Cardiac muscle cell (in vitro differentiated cells and primary cell): Measurements from ENCODE around the gene BMPR1B. TPM values are rescaled to one million over a fixed set of nuclear protein-coding genes. Genes with fewer than 3 reads are reported as not detected.

ENCODE experiments used
- DNase-seq, 2 donors: peaks; one replicate each; pipeline versions ENCODE4 v3.0.0 to v3.0.0-alpha.2; 2010 to 2017; ENCODE audit warnings: low read depth in 1 of 2, low spot score in 1 of 2
- H3K27ac ChIP-seq: fragments of 200-600 bp; sonication (generic); 2 replicates; pipeline ENCODE4 v1.5.1; 2016
- H3K27me3 ChIP-seq: fragments of 200-600 bp; sonication (generic); 2 replicates; pipeline ENCODE4 v1.6.0; 2016; ENCODE audit warnings: control low read depth
- H3K36me3 ChIP-seq: fragments of 200-600 bp; sonication (generic); 2 replicates; pipeline ENCODE4 v1.5.1; 2016; ENCODE audit warnings: control low read depth
- H3K4me1 ChIP-seq: fragments of 200-600 bp; sonication (generic); 2 replicates; pipeline ENCODE4 v1.8.1; 2017; ENCODE audit warnings: low read depth, mild to moderate bottlenecking, mixed run types
- H3K4me3 ChIP-seq: fragments of 200-600 bp; sonication (generic); 2 replicates; pipeline ENCODE4 v1.5.1; 2016; ENCODE audit warnings: mild to moderate bottlenecking
- H3K9me3 ChIP-seq: fragments of 200-600 bp; sonication (generic); 2 replicates; pipeline ENCODE4 v1.5.1; 2017; ENCODE audit warnings: low read depth, mild to moderate bottlenecking, control low read depth
- polyA plus RNA-seq: library from polyadenylated mRNA; unstranded; fragments of >200 nt; fragmentation: Nextera tagmentation; extraction: Ambion mirVana; gene quantifications from 2 replicates; pipeline ENCODE4 v1.2.1, GENCODE V29; 2016
- total RNA-seq: library from RNA; depleted of rRNA; stranded (reverse); fragments of >200 nt; gene quantifications from 2 replicates; pipeline ENCODE4 v1.2.3, GENCODE V29; 2016
- TF ChIP-seq, protein P1 (sequence below): IDR thresholded peaks from 2 replicates; pipeline ENCODE4 v1.5.1; 2012; ENCODE audit warnings: low read depth, mild to moderate bottlenecking, low read length

The BMPR1B gene
- total and polyA plus RNA-seq, 2 experiments from 2014 or later: 0.53 to 1.8 TPM

DNA sequence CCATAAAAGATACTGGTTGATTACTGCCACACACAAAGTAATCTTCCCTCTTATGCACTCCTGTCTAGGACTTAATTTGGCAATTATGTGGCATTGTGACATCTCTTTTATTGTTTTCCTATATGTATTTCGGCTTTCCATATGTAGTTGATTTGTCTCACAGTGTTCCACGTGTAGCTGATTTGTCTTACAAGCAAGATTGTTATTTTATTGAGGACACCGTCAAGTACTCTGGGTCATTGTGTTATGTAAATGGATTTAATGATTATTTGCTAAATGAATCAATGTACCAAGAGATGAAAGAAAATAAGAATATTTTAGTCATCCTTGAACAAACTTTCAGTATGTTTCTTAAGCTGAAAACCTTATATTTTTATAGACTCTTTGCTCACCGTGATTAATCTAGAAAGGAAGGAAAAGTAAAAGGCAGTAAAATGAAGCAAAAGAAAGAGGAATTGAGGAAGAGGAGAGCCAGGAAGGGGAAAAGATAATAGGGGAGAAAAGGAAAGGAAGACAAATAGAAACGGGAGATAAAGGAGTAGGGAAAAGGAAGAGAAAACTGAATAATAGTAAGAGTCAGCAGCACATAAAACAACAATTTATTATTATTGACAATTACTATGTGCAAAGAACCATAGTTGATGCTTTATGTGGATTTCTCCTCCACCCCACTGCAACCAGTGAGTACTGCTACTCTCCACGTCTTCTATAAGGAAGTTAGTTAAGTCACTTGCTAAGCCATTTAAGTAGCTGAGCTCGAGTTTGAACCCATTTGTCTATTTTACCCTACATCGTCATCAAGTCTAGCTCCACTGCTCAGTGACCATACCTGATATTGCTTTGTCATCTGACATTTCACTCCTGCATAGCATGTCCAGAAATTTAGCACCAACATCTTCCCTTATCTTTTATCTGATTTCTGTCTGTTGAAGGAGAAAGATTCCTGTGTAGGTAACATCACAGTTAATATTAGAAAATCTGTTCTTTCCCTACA is 336.5 kb downstream of the BMPR1B start:
- Histone ChIP-seq H3K27me3 (no peaks in the 10 kb centered on the region), H3K27ac (no peak overlapping the region), H3K4me1 (no peaks in the 10 kb centered on the region), H3K36me3 (no peaks in the 10 kb centered on the region), H3K9me3 (no peaks in the 10 kb centered on the region), H3K4me3 (no peak overlapping the region)
- DNase-seq: no peak
- TF ChIP-seq, protein P1, sequence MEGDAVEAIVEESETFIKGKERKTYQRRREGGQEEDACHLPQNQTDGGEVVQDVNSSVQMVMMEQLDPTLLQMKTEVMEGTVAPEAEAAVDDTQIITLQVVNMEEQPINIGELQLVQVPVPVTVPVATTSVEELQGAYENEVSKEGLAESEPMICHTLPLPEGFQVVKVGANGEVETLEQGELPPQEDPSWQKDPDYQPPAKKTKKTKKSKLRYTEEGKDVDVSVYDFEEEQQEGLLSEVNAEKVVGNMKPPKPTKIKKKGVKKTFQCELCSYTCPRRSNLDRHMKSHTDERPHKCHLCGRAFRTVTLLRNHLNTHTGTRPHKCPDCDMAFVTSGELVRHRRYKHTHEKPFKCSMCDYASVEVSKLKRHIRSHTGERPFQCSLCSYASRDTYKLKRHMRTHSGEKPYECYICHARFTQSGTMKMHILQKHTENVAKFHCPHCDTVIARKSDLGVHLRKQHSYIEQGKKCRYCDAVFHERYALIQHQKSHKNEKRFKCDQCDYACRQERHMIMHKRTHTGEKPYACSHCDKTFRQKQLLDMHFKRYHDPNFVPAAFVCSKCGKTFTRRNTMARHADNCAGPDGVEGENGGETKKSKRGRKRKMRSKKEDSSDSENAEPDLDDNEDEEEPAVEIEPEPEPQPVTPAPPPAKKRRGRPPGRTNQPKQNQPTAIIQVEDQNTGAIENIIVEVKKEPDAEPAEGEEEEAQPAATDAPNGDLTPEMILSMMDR: no peak

- Histone ChIP-seq H3K9me3 (no peaks in the 10 kb centered on the region), H3K27ac (no peak overlapping the region), H3K4me1 (no peaks in the 10 kb centered on the region), H3K36me3 (no peaks in the 10 kb centered on the region), H3K4me3 (no peak overlapping the region), H3K27me3 (no peaks in the 10 kb centered on the region)
- TF ChIP-seq, protein P1: peak; percentile 66
- DNase-seq: peak; percentile 47 to 62
Observed at GRCh38 chr4:95095348-95095974, 337.7 kb downstream of the BMPR1B start.

DNA sequence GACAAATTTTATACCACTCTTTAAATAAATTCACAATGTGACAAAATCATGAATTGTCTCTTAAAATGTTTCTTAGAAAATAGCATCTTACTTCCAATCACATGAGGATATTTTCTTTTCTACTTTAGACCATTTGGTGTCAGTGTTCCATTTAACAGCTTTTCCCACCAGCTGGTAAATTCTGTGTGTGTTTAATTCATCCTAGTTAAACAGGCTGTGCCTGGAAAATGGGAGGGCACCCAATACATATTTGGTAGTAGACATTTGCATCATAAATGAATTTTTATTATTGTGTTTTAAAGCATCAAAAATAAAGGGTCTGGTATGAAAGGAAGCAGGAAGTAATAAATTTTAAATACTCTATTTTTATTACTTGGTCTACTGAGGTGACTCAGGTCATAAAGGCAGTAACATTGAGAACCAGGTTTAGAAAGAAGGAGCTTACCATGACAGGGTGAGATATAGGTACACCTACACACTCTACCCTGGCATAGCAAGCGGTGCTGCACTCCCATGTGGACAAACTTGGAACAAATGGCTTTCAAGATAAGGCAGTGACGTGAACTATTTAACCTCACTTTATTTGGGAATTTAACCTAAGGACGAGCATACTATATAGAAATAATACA is 344.5 kb downstream of the BMPR1B start:
- H3K36me3 ChIP-seq: no peaks in the 10 kb centered on the region
- no peak overlapping the region for H3K4me3 ChIP-seq
- H3K4me1 ChIP-seq: no peaks in the 10 kb centered on the region
- H3K27ac ChIP-seq: no peak overlapping the region
- no peak for DNase-seq
- no peaks in the 10 kb centered on the region for H3K9me3 ChIP-seq
- TF ChIP-seq, protein P1: no peak
- H3K27me3 ChIP-seq: no peaks in the 10 kb centered on the region

- Histone ChIP-seq H3K4me1 (no peaks in the 10 kb centered on the region), H3K36me3 (no peaks in the 10 kb centered on the region), H3K9me3 (no peaks in the 10 kb centered on the region), H3K27me3 (no peaks in the 10 kb centered on the region), H3K4me3 (no peak overlapping the region), H3K27ac (no peak overlapping the region)
- DNase-seq: no peak
- TF ChIP-seq, protein P1: no peak
Observed at GRCh38 chr4:95105112-95105511, 347.4 kb downstream of the BMPR1B start.

- no peaks in the 10 kb centered on the region for H3K9me3 ChIP-seq
Observed at GRCh38 chr4:95105983-95106382, 348.2 kb downstream of the BMPR1B start.

More at GRCh38 chr4:95105983-95106382, 348.2 kb downstream of the BMPR1B start:
- Histone ChIP-seq H3K36me3 (no peaks in the 10 kb centered on the region), H3K4me1 (no peaks in the 10 kb centered on the region), H3K27me3 (no peaks in the 10 kb centered on the region), H3K27ac (no peak overlapping the region), H3K4me3 (no peak overlapping the region)
- DNase-seq: no peak
- TF ChIP-seq, protein P1: no peak
